Stimulated activated CD8-positive, alpha-beta memory T cell treated with anti-CD3 and anti-CD28 coated beads, Interleukin-15, amount 100 ng/mL, for 4 hours (primary cell): Measurements from ENCODE around the gene SCP2.

ENCODE experiments used
- DNase-seq, 2 donors: peaks; one replicate each; pipeline ENCODE4 v3.0.0-alpha.2; 2020; ENCODE audit warnings: low read depth in 2 of 2

SCP2 gene

GRCh38 chr1:53043271-53043670, 116.2 kb downstream of the SCP2 start:
- no peak for DNase-seq

- DNase-seq: no peak
Measured at GRCh38 chr1:53044926-53045325, 117.8 kb downstream of the SCP2 start.

GRCh38 chr1:53046930-53047329, 119.9 kb downstream of the SCP2 start:
- DNase-seq: no peak

GRCh38 chr1:53047737-53048736, 121.0 kb downstream of the SCP2 start:
- DNase-seq: no peak

- no peak for DNase-seq
Measured at GRCh38 chr1:53048960-53049573, 122.0 kb downstream of the SCP2 start.

GRCh38 chr1:53049574-53049967, 122.5 kb downstream of the SCP2 start:
- no peak for DNase-seq

- no peak for DNase-seq
Measured at GRCh38 chr1:53050310-53050709, 123.2 kb downstream of the SCP2 start.

- no peak for DNase-seq
Measured at GRCh38 chr1:53051676-53052075, 124.6 kb downstream of the SCP2 start.

GRCh38 chr1:53057127-53057526, 130.1 kb downstream of the SCP2 start:
- DNase-seq: no peak

- no peak for DNase-seq
Measured at GRCh38 chr1:53060579-53060978, 133.5 kb downstream of the SCP2 start.

GRCh38 chr1:53061123-53061858, 134.2 kb downstream of the SCP2 start:
- no peak for DNase-seq

GRCh38 chr1:53061859-53062707, 135.0 kb downstream of the SCP2 start, which contains the start of gene PODN:
PODN (plus strand) TSS chr1:53062213; CDS start chr1:53069856, 7,643 bp downstream.
- no peak for DNase-seq

- no peak for DNase-seq
Measured at GRCh38 chr1:53062708-53063591, 135.9 kb downstream of the SCP2 start.

GRCh38 chr1:53063744-53064515, 136.9 kb downstream of the SCP2 start:
- no peak for DNase-seq

GRCh38 chr1:53065391-53065790, 138.3 kb downstream of the SCP2 start:
- no peak for DNase-seq

- DNase-seq: no peak
Measured at GRCh38 chr1:53066488-53066887, 139.4 kb downstream of the SCP2 start.

GRCh38 chr1:53066891-53067738, 140.0 kb downstream of the SCP2 start:
- no peak for DNase-seq

- DNase-seq: no peak
Measured at GRCh38 chr1:53067886-53068285, 140.8 kb downstream of the SCP2 start.
